HCEC 1CT (cell line): ENCODE measurements around the gene ARHGAP26.
A peak's percentile ranks its signal among the peaks of the same experiment; 100 is the strongest.

Source experiments
- DNase-seq: peaks from one replicate; pipeline ENCODE4 v3.0.0-alpha.2; 2017

Gene ARHGAP26

GRCh38 chr5:142769793-142770649 is at the start of gene ARHGAP26:
Gene ARHGAP26, plus strand, starts transcription at chr5:142770377. Its CDS starts 385 bp downstream, at chr5:142770762.
- DNase-seq = peak; percentile 97

DNA sequence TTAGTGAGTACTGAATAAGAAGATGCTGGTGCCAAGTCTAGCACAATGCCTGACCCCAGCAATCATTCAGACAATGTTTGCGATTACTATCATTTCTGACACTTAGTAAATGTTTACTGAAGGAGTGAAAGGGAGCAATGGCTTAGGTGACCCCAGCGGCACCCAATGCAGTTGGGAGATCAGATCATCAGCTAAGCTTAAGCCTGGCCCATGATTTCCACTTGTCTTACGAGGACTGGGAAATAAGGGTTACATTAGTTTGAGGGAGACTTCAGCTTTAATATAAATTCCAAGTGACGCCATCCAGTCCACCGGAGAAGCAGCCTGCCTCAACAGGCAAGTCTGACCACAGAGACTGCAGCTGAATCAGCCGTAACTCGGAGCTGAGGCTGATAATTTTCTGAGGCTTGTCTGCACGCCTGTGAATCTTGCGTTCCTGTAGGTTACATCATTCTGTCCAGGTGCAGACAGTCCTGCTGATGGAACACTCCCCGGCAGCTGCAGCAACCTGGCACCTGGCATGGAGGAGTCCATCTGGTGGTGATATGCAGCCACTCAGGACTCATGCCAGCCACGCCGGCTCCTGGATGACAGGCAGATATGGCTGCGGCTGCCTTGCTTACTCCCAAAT is 49.4 kb upstream of the ARHGAP26 start:
- no peak for DNase-seq

- no peak for DNase-seq
Measured at GRCh38 chr5:142722146-142722545, 48.0 kb upstream of the ARHGAP26 start.

GRCh38 chr5:142722896-142723295 is 47.3 kb upstream of the ARHGAP26 start:
- no peak for DNase-seq

DNA sequence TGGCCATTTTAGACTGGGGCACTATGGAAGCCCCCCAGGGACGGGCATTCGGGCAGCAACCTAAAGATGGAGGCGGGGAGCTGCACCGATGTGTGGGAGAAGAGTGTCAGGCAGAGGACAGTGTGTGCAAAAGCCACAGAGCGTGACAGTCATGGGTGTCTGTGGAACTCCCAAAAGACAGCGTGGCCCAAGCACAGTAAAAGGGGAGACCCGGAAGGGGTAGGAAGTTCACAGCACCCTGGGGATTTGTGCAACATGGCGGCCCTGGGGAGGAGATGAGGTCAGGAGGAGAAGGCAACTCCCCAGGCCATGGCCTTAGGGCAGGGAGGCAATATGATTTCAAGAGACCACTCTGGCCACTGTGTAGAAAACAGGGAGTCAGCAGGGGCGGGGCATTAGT is 45.4 kb upstream of the ARHGAP26 start:
- no peak for DNase-seq

DNA sequence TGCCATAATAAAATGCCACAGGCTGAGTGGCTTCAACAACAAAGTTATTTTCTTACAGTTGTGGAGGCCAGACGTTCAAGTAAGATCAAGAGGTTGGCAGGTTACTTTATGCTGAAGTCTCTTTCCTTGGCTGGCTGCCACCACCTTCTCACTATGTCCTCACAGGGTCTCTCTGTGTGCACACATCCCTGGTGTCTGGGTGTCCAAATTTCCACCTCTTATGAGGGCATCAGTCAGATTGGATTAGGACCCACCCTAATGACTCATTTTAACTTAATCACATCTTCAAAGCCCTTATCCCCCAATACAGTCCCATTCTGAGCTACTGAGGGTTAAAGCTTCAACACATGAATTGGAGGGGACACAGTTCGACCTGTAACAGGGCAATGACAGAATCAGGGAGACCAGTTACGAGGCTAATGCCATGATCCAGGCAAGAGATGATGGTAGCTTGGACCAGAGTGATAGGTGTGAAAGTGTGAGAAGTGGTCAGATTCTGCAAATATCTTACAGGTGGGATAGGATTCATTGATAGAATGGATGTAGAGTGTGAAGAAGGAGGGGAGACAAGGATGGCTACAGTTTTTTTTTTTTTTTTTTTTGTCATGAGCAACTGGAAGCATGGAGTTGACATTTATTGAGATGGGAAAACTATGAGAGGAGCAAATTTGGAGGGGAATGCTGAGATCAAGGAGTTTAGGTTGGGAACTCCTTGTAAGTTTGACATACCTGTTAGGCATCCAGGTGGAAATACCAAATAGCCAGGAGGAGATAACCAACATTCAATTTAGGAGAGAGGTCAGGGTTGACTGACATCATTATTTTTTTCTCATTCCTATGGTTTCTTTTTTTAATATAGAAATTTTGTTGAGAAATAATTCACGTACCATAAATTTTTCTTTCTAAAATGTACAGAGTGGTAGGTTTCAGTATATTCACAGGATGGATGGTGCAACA is 44.7 kb upstream of the ARHGAP26 start:
- DNase-seq = peak; percentile 18

DNA sequence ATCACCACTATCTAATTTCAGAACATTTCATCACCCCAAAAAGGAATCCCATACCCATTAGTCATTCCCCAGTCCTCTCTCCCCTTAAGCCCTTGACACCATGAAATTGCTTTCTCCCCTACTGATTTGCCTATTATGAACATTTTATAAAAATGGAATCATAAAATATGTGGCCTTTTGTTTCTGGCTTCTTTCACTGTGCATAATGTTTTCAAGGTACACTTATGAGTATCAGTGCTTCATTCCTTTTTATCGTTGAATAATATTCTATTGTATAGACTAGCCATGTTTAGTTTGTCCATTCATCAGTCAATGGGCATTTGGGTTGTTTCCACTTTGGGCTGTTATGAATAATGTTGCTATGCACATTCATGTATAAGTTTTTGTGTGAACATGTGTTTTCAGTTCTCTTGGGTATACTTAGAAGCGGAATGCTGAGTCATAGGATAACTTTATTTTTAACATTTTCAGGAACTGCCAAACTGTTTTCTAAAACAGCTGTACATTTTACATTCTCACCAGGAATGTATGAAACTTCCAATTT is 43.9 kb upstream of the ARHGAP26 start:
- DNase-seq = peak; percentile 96

GRCh38 chr5:142727735-142728047 is 42.5 kb upstream of the ARHGAP26 start:
- DNase-seq = no peak

GRCh38 chr5:142735323-142736246 is 34.6 kb upstream of the ARHGAP26 start:
- no peak for DNase-seq

DNA sequence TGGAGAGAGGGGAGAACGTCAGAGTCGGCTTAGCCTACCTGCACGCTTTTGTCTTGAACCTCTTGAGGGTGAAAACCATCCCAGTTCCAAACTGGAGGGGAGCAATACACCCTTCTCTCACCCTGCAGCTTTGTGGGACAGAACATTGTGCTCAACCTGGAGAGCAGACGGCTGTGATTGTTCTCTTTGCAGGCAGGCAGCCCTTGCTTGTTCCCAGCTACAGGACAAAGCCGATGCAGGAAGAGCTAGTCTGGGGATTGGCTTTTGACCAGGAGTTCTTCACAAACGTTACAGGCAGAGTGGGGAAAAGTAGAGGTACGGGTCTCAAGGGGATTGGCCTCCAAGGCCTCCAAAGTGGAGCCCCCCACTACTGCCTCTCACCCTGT is 33.9 kb upstream of the ARHGAP26 start:
- no peak for DNase-seq

- DNase-seq = no peak
Measured at GRCh38 chr5:142737179-142737578, 33.0 kb upstream of the ARHGAP26 start.

DNA sequence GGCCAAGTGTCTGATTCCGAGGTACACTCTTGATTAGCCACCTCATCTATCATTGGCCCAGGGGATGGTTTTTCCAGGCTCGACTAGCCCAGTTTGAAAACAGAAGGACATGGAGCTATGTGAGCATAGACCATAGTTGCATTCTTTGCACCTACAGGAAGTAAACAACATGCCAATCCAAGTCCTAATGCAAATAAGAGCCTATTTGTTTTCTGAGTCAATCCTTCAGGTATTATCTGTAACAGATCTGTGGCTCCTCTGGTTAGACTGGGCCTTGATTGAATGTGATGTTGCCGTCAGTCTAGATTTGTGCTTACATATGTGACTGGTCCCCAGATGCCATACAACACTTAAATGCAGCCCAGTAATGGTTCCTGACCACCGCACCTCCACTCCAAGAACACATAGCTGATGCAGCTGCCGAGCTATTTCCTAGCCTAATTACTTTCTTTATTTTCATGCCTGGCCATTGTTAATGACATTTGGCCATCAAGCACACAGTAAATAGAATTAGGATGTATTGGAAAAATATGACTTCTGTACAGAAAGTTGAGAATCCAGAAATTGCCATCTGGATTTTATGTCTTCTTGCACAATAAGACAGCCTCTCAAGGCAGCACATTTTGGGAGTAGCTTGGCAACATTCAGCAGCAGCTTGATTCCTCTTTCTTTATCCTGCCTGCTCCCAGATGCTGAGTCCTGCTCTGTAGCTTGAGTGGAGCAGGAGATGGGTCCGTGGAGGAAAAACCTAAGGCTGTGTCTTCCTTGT is 29.5 kb upstream of the ARHGAP26 start:
- DNase-seq = peak; percentile 22

- peak; percentile 41 for DNase-seq
Measured at GRCh38 chr5:142743592-142744441, 26.4 kb upstream of the ARHGAP26 start.

GRCh38 chr5:142745268-142745667 is 24.9 kb upstream of the ARHGAP26 start:
- DNase-seq = no peak

- no peak for DNase-seq
Measured at GRCh38 chr5:142746532-142747433, 23.4 kb upstream of the ARHGAP26 start.

GRCh38 chr5:142748132-142748531 is 22.0 kb upstream of the ARHGAP26 start:
- peak; percentile 37 for DNase-seq

DNA sequence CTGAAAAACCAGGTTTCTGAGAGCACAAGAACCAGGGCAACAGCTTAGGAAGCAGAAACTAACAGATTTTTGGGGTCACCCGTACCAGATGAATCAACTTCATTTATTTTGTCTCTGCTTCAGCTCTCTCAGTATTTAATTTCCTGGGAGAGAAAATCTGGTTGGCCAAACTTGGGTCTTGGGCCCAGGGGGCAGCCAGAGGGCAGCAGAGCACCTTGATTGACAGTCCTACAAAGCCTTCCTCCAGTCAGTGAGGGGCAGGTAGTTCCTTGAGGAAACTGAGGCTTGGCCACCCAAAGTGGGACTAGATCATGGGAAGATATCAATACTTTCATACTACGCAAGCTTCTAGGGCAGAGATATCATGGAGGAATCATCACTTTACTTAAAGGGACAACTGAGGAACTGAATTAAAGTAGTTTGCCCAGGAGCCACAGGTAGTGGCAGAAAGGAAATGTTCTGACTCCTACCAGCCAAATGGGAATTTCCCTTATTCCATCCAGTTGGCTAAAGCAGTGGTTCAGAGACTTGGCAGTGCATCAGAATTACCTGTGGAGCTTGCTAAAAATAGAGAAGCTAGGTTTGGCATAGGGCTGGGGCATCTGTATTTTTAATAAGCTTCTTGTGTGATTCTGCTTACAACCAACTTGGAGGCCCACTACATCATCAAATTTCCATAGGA is 21.5 kb upstream of the ARHGAP26 start:
- DNase-seq = no peak

DNA sequence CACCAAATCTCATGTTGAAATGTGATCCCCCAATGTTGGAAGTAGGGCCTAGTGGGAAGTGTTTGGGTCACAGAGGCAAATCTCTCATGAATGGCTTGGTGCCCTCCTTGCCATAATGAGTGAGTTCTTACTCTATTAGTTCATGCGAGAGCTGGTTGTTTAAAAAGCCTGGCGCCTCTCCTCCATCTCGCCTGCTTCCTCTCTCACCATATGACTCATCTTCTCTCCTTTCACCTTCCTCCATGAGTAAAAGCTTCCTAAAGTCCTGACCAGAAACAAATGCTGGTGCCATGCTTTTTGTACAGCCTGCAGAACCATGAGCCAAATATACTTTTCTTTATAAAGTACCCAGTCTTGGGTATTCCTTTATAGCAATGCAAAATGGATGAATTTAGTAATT is 20.9 kb upstream of the ARHGAP26 start:
- peak; percentile 81 for DNase-seq
